ENCODE data around the gene YPEL2.

YPEL2 gene

DNA sequence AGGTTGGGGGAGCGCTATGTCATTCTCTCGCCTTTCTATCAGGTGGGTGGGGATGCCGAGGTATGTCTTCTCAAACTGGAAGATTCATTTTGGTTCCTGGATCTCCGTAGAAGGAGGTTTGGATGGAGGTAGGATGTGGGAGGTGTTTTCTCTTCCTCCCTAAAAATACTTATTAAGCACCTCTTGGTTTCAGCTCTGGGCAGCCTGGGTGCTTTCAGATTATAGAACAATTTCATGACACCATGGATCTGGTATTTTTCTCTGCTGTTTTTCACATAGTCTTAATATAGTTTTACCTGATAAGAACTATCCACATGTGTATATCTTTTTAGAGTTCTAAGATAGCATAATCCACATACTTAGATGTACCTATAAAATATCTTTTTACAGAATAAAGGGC, 92.9 kb downstream of the YPEL2 start:
- no peaks in the 10 kb centered on the region for H3K36me3 ChIP-seq (ENCODE audit: insufficient read depth, low read length)
- no peaks in the 10 kb centered on the region for H3K9me3 ChIP-seq (ENCODE audit: insufficient read depth, low read depth, low read length)
- no peak overlapping the region for H3K9ac ChIP-seq (ENCODE audit: low read depth, low read length)
- peaks cover 19% of the 10 kb centered on the region for H3K4me1 ChIP-seq (ENCODE audit: insufficient read depth, low read length)
- WGBS = 85% methylated on average over 4 of the region's 4 CpGs
- H3K27ac ChIP-seq (ENCODE audit: low read depth, low read length) = no peak overlapping the region
- H3K27me3 ChIP-seq (ENCODE audit: insufficient read depth, low read length) = no peaks in the 10 kb centered on the region
- no peak overlapping the region for H3K4me3 ChIP-seq (ENCODE audit: low read length)

DNA sequence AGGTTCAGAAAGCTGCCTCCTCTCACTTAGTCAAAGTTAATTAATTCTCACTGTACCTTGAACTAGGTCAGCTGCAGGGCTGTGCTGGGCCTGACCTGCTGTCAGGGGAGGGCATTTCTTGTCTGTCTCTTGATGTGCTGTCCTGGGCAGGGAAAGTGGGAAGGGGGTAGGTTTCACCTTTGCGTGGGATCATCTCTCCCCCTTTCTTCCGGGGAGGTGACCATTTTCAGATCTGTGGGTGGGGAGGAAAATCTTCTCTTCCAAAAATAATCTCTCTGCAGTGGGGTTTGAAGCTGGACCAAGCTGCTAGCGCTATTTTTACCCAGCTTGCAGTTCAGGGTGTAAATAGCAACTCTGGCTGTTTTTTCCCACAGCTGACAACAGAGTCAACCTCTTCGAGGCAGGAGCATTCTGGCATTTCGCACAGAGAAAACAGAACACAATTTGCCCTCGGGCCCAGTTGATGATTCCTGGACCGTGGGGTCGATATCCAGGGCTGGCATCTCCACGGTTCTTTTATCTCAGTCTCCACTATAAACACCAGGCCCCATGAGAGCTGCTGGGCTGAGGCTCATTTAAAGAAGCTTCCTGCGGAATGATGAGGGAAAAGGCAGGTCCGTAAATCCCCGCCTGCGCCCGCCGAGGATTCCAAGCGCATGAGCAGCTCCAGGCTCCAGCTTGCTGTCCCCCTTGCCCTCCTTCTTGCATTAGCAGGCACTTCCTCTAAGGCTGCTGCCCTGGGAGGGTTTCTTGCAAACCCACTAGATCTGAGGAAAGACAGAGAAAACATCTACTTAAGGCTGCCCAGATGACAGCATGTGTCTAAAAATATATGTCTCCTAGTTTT, 93.9 kb downstream of the YPEL2 start:
- Histone ChIP-seq H3K4me1 (ENCODE audit: insufficient read depth, low read length) (peaks cover 19% of the 10 kb centered on the region), H3K27me3 (ENCODE audit: insufficient read depth, low read length) (no peaks in the 10 kb centered on the region), H3K4me3 (ENCODE audit: low read length) (no peak overlapping the region), H3K9ac (ENCODE audit: low read depth, low read length) (no peak overlapping the region), H3K9me3 (ENCODE audit: insufficient read depth, low read depth, low read length) (no peaks in the 10 kb centered on the region), H3K36me3 (ENCODE audit: insufficient read depth, low read length) (no peaks in the 10 kb centered on the region), H3K27ac (ENCODE audit: low read depth, low read length) (no peak overlapping the region)
- WGBS = 71% methylated on average over 14 of the region's 16 CpGs

DNA sequence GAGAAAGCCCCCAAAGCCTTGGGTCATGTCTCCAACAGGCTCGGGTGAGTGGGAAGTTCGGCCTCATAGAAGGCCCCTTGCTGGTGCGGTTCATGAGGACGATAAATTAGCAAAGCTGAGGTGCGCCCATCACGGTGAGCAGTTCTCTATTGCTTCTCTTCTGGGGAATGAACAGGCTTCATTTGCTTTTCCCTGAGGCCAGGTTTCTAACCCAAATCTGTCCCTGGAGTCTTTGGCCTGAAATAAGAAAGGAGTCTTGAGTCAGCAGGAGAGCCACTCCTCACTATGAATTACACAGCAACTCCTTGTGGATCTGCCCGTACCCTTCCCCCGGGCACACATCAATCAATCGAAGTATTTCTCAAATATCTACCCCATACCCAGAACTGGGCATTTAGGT, 94.6 kb downstream of the YPEL2 start:
- Histone ChIP-seq H3K4me1 (ENCODE audit: insufficient read depth, low read length) (peaks cover 19% of the 10 kb centered on the region), H3K36me3 (ENCODE audit: insufficient read depth, low read length) (no peaks in the 10 kb centered on the region), H3K4me3 (ENCODE audit: low read length) (no peak overlapping the region), H3K27me3 (ENCODE audit: insufficient read depth, low read length) (no peaks in the 10 kb centered on the region), H3K9me3 (ENCODE audit: insufficient read depth, low read depth, low read length) (no peaks in the 10 kb centered on the region), H3K27ac (ENCODE audit: low read depth, low read length) (no peak overlapping the region), H3K9ac (ENCODE audit: low read depth, low read length) (no peak overlapping the region)
- WGBS = 73% methylated on average over 9 of the region's 9 CpGs

DNA sequence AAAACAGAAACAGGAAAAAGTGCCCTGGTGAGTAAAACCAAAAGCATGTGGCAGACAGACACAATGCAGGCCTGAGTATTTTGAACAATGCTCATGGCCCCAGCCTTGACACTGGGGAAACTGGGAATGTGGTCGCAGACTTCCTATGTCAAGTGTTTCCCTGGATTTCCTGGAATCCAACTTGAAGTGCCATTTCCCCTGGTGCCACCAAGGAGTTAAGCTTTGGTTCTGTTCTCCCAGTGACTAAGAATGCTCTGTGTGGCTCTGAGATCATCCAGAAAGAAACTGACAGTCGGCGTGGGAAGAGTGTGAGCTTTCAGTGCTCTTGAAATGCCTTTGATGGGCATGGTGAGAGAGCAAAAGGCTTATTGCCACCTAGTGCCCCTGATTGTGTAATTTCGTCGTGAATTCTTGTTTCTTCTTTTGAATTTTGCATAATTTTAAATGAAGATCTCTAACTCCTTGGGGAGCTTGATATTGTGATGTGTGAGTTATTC, 96.0 kb downstream of the YPEL2 start:
- Histone ChIP-seq H3K9ac (ENCODE audit: low read depth, low read length) (no peak overlapping the region), H3K4me1 (ENCODE audit: insufficient read depth, low read length) (peaks cover 19% of the 10 kb centered on the region)
- 72% methylated on average over 5 of the region's 5 CpGs for WGBS

GRCh38 chr17:59427996-59428395, 96.5 kb downstream of the YPEL2 start:
- H3K36me3 ChIP-seq (ENCODE audit: insufficient read depth, low read length) = no peaks in the 10 kb centered on the region
- H3K4me1 ChIP-seq (ENCODE audit: insufficient read depth, low read length) = peaks cover 19% of the 10 kb centered on the region
- no peaks in the 10 kb centered on the region for H3K9me3 ChIP-seq (ENCODE audit: insufficient read depth, low read depth, low read length)
- WGBS = 83% methylated on average over 8 of the region's 9 CpGs
- no peak overlapping the region for H3K27ac ChIP-seq (ENCODE audit: low read depth, low read length)
- no peak overlapping the region for H3K4me3 ChIP-seq (ENCODE audit: low read length)
- no peak overlapping the region for H3K9ac ChIP-seq (ENCODE audit: low read depth, low read length)
- H3K27me3 ChIP-seq (ENCODE audit: insufficient read depth, low read length) = no peaks in the 10 kb centered on the region

More for the DNA sequence above, 96.0 kb downstream of the YPEL2 start:
- Histone ChIP-seq H3K36me3 (ENCODE audit: insufficient read depth, low read length) (no peaks in the 10 kb centered on the region), H3K27ac (ENCODE audit: low read depth, low read length) (no peak overlapping the region), H3K9me3 (ENCODE audit: insufficient read depth, low read depth, low read length) (no peaks in the 10 kb centered on the region), H3K27me3 (ENCODE audit: insufficient read depth, low read length) (no peaks in the 10 kb centered on the region), H3K4me3 (ENCODE audit: low read length) (no peak overlapping the region)

GRCh38 chr17:59428916-59429485, 97.5 kb downstream of the YPEL2 start:
- no peaks in the 10 kb centered on the region for H3K27me3 ChIP-seq (ENCODE audit: insufficient read depth, low read length)
- no peak overlapping the region for H3K9ac ChIP-seq (ENCODE audit: low read depth, low read length)
- H3K27ac ChIP-seq (ENCODE audit: low read depth, low read length) = no peak overlapping the region
- 96% methylated on average over 6 of the region's 6 CpGs for WGBS
- no peak overlapping the region for H3K4me3 ChIP-seq (ENCODE audit: low read length)
- peaks cover 19% of the 10 kb centered on the region for H3K4me1 ChIP-seq (ENCODE audit: insufficient read depth, low read length)
- no peaks in the 10 kb centered on the region for H3K36me3 ChIP-seq (ENCODE audit: insufficient read depth, low read length)
- no peaks in the 10 kb centered on the region for H3K9me3 ChIP-seq (ENCODE audit: insufficient read depth, low read depth, low read length)

GRCh38 chr17:59431601-59432000, 100.1 kb downstream of the YPEL2 start:
- Histone ChIP-seq H3K4me1 (ENCODE audit: insufficient read depth, low read length) (peaks cover 4% of the 10 kb centered on the region; the same call in 1 of the 2 replicates), H3K9ac (ENCODE audit: low read depth, low read length) (no peak overlapping the region)

DNA sequence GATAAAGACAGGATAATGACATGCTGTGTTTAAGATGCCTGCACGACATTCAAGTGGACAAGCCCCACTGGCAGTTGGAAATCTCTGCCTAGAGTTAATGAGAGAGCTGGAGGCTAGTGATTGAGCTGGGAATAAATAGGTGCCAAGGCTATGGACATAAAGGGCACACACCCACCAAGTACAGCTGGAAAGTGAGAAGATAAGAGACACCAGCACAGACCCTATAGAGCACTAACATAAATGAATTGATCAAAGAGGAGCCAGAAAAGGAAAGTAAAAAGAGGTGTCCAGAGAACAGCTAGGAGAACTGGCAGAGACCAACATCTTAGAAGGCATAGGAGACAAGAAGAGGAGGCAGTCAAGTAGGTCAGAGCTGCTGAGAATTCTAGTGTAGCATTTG, 101.2 kb downstream of the YPEL2 start:
- no peak overlapping the region for H3K27ac ChIP-seq (ENCODE audit: low read depth, low read length)
- peaks cover 3% of the 10 kb centered on the region; the same call in 1 of the 2 replicates for H3K4me1 ChIP-seq (ENCODE audit: insufficient read depth, low read length)
- no peaks in the 10 kb centered on the region for H3K27me3 ChIP-seq (ENCODE audit: insufficient read depth, low read length)
- H3K36me3 ChIP-seq (ENCODE audit: insufficient read depth, low read length) = no peaks in the 10 kb centered on the region
- H3K9ac ChIP-seq (ENCODE audit: low read depth, low read length) = no peak overlapping the region
- no peak overlapping the region for H3K4me3 ChIP-seq (ENCODE audit: low read length)
- no peaks in the 10 kb centered on the region for H3K9me3 ChIP-seq (ENCODE audit: insufficient read depth, low read depth, low read length)
- whole genome bisulfite sequencing = 81% methylated on average over 1 of the region's 1 CpG

More at GRCh38 chr17:59431601-59432000, 100.1 kb downstream of the YPEL2 start:
- no peaks in the 10 kb centered on the region for H3K27me3 ChIP-seq (ENCODE audit: insufficient read depth, low read length)
- H3K4me3 ChIP-seq (ENCODE audit: low read length) = no peak overlapping the region
- no peaks in the 10 kb centered on the region for H3K36me3 ChIP-seq (ENCODE audit: insufficient read depth, low read length)
- no peak overlapping the region for H3K27ac ChIP-seq (ENCODE audit: low read depth, low read length)
- no peaks in the 10 kb centered on the region for H3K9me3 ChIP-seq (ENCODE audit: insufficient read depth, low read depth, low read length)

DNA sequence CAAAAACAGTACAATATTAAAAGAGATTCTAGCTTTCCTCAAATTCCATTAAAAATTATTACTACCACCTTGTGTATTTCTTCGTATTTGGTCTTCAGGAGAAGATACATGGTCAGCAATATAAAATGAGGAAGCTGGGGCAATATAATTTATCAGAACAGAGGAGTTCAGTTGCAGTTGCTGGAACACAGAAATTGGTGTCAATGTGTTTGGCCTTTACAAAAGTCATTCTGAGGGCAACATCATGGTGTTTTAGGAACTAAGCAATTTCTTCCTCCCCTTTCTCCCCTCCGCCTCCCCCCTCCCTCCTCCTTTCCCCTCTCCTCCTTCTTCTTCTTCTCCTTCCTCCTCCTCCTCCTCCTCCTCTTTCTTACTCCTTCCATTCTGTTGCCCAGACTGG, 102.1 kb downstream of the YPEL2 start:
- Histone ChIP-seq H3K4me3 (ENCODE audit: low read length) (no peak overlapping the region), H3K27me3 (ENCODE audit: insufficient read depth, low read length) (no peaks in the 10 kb centered on the region), H3K9me3 (ENCODE audit: insufficient read depth, low read depth, low read length) (no peaks in the 10 kb centered on the region), H3K36me3 (ENCODE audit: insufficient read depth, low read length) (no peaks in the 10 kb centered on the region), H3K27ac (ENCODE audit: low read depth, low read length) (no peak overlapping the region), H3K9ac (ENCODE audit: low read depth, low read length) (no peak overlapping the region), H3K4me1 (ENCODE audit: insufficient read depth, low read length) (no peaks in the 10 kb centered on the region)
- 96% methylated on average over 2 of the region's 2 CpGs for WGBS

GRCh38 chr17:59434429-59434828, 103.0 kb downstream of the YPEL2 start:
- Histone ChIP-seq H3K9me3 (ENCODE audit: insufficient read depth, low read depth, low read length) (no peaks in the 10 kb centered on the region), H3K27me3 (ENCODE audit: insufficient read depth, low read length) (no peaks in the 10 kb centered on the region), H3K27ac (ENCODE audit: low read depth, low read length) (no peak overlapping the region), H3K4me3 (ENCODE audit: low read length) (no peak overlapping the region), H3K9ac (ENCODE audit: low read depth, low read length) (no peak overlapping the region), H3K4me1 (ENCODE audit: insufficient read depth, low read length) (peaks cover 1% of the 10 kb centered on the region; the same call in 1 of the 2 replicates), H3K36me3 (ENCODE audit: insufficient read depth, low read length) (no peaks in the 10 kb centered on the region)
- WGBS = 96% methylated on average over 3 of the region's 3 CpGs

DNA sequence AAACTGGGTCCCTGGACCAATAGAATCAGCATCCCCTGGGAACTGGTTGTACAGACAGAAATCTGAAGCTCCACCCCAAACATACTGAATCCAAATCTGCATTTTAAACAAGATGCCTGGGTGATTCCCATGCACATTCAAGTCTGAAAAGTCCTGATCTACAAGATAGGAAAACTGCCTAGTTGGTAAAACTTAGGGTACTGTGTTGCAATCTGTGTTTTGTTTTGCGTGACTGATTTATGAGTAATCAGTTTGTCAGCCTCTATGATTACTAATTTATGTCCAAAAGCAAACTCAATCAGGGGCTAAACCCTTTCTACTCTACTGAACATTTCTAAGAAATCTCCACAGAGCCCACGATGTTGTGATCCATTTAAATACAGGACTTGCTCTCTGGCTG, 103.8 kb downstream of the YPEL2 start:
- Histone ChIP-seq H3K4me3 (ENCODE audit: low read length) (no peak overlapping the region), H3K9me3 (ENCODE audit: insufficient read depth, low read depth, low read length) (no peaks in the 10 kb centered on the region), H3K36me3 (ENCODE audit: insufficient read depth, low read length) (no peaks in the 10 kb centered on the region), H3K4me1 (ENCODE audit: insufficient read depth, low read length) (peaks cover 6% of the 10 kb centered on the region; the same call in 1 of the 2 replicates), H3K27me3 (ENCODE audit: insufficient read depth, low read length) (no peaks in the 10 kb centered on the region), H3K27ac (ENCODE audit: low read depth, low read length) (no peak overlapping the region), H3K9ac (ENCODE audit: low read depth, low read length) (no peak overlapping the region)
- WGBS = 90% methylated on average over 2 of the region's 2 CpGs
